HepG2 (cell line): Measurements from ENCODE around the gene PCARE. TPM values are rescaled to one million over a fixed set of nuclear protein-coding genes. Genes with fewer than 3 reads are reported as not detected.

Experiments used
- ATAC-seq: fragments of 200-7000 bp; cut with Tn5 transposase; 3 replicates; pipeline ENCODE4 v1.9.1; 2020; ENCODE audit warnings: mild to moderate bottlenecking, moderate library complexity
- BruUV-seq: library from RNA; stranded (reverse); fragments of 400-500 nt; replicated peaks from 2 replicates; lab custom pipeline; 2021; lab: Mats Ljungman, UMichigan
- CTCF ChIA-PET: fragments of 300-600 bp; formaldehyde crosslinking; extraction: SDS; loops from one replicate; lab custom pipeline; 2021; ENCODE audit warnings: low total read pairs, inconsistent platforms, low intra/inter-chr PET ratio; lab: Yijun Ruan, JAX
- POLR2A ChIA-PET: fragments of 350-600 bp; sonication (Branson Sonifier 250); formaldehyde crosslinking; loops from one replicate; lab custom pipeline; 2020; ENCODE audit warnings: antibody characterized with exemption, inconsistent platforms; lab: Yijun Ruan, JAX
- DNase-seq: peaks from one replicate; pipeline ENCODE4 v3.0.0-alpha.2; 2015; ENCODE audit warnings: low spot score
- FAIRE-seq: peaks from 3 replicates; lab custom pipeline; 2011; peaks lifted over from hg19 to GRCh38; lab: Jason Lieb, UNC
- H2AFZ ChIP-seq: one replicate; pipeline ENCODE4 v1.6.1; 2011; ENCODE audit warnings: low read length, inconsistent platforms
- H3K27ac ChIP-seq: fragments of 300-600 bp; 3 replicates; pipeline ENCODE4 v1.8.0; 2011; ENCODE audit warnings: mixed run types, mild to moderate bottlenecking, mixed read lengths, low read length, inconsistent platforms; ENCODE audit not compliant: insufficient read depth; ENCODE audit errors: extremely low read length
- H3K27me3 ChIP-seq, 2 experiments: fragments of 200-600 bp in 1 of 2; 2 replicates in 1 of 2; 3 replicates in 1 of 2; pipeline versions ENCODE4 v1.6.0 to v1.8.0; 2011; ENCODE audit warnings: low read length in 2 of 2, mild to moderate bottlenecking in 2 of 2, moderate library complexity in 2 of 2, inconsistent platforms in 1 of 2; ENCODE audit not compliant: insufficient read depth in 2 of 2, control insufficient read depth in 1 of 2
- H3K36me3 ChIP-seq, 2 experiments: fragments of 200-600 bp in 1 of 2; replicated peaks in 1 of 2; 2 replicates in 1 of 2; 3 replicates in 1 of 2; pipeline versions ENCODE4 v1.5.1 to v1.8.0; 2011; ENCODE audit warnings: low read length in 2 of 2, inconsistent platforms in 1 of 2; ENCODE audit not compliant: insufficient read depth in 2 of 2, control insufficient read depth in 1 of 2
- H3K4me1 ChIP-seq: 2 replicates; pipeline ENCODE4 v1.5.1; 2012; ENCODE audit warnings: low read length, inconsistent platforms; ENCODE audit not compliant: insufficient read depth
- H3K4me2 ChIP-seq: 2 replicates; pipeline ENCODE4 v1.6.0; 2011; ENCODE audit warnings: low read depth, low read length, inconsistent platforms
- H3K4me3 ChIP-seq, 3 experiments: fragments of 200-600 bp in 1 of 3; sonication (generic), shearing (Covaris generic) in 1 of 3; replicated peaks in 1 of 3; 2 replicates each; pipeline ENCODE4 v1.5.1; 2011 to 2016; ENCODE audit warnings: low read length in 3 of 3, inconsistent platforms in 2 of 3, low read depth in 2 of 3, mild to moderate bottlenecking in 2 of 3, control low read depth in 1 of 3, mixed read lengths in 1 of 3; ENCODE audit not compliant: insufficient read depth in 1 of 3
- H3K79me2 ChIP-seq: one replicate; pipeline ENCODE4 v1.6.1; 2011; ENCODE audit warnings: low read length, inconsistent platforms; ENCODE audit not compliant: insufficient read depth
- H3K9ac ChIP-seq: 2 replicates; pipeline ENCODE4 v1.6.0; 2011; ENCODE audit warnings: mild to moderate bottlenecking, low read depth, low read length, inconsistent platforms; ENCODE audit not compliant: insufficient read depth
- H3K9me3 ChIP-seq: 2 replicates; pipeline ENCODE4 v1.5.1; 2012; ENCODE audit warnings: mild to moderate bottlenecking, low read length
- H4K20me1 ChIP-seq: 2 replicates; pipeline ENCODE4 v1.6.0; 2011; ENCODE audit warnings: inconsistent platforms, mild to moderate bottlenecking, low read length, moderate library complexity; ENCODE audit not compliant: insufficient read depth
- BRD4 ChIP-seq: sonication (generic); formaldehyde crosslinking; IDR thresholded peaks from 2 replicates; pipeline ENCODE4 v1.4.0; 2020; ENCODE audit warnings: missing genetic modification reagents
- ESRRA ChIP-seq: sonication (generic); formaldehyde crosslinking; IDR thresholded peaks from 2 replicates; pipeline ENCODE4 v1.5.1; 2020; ENCODE audit warnings: mild to moderate bottlenecking, low read depth, missing genetic modification reagents
- ETV6 ChIP-seq: sonication (generic); formaldehyde crosslinking; conservative IDR thresholded peaks from 2 replicates; pipeline ENCODE4 v1.4.0; 2020; ENCODE audit warnings: missing genetic modification reagents
- MYC ChIP-seq: sonication (generic); formaldehyde crosslinking; IDR thresholded peaks from 2 replicates; pipeline ENCODE4 v1.9.0; 2021; ENCODE audit warnings: missing genetic modification reagents, borderline replicate concordance
- PAF1 ChIP-seq: IDR thresholded peaks from 2 replicates; pipeline ENCODE4 v1.6.1; 2016; ENCODE audit warnings: missing genetic modification reagents, missing compliant biosample characterization
- PLRG1 ChIP-seq: fragments of 450-650 bp; conservative IDR thresholded peaks from 2 replicates; pipeline ENCODE4 v1.6.1; 2016
- SRSF9 ChIP-seq: fragments of 200-400 bp; formaldehyde crosslinking; IDR thresholded peaks from 2 replicates; pipeline ENCODE4 v1.6.1; 2018; ENCODE audit warnings: borderline replicate concordance, mild to moderate bottlenecking, low read depth, low read length; ENCODE audit not compliant: insufficient read depth, poor library complexity, severe bottlenecking
- SRY ChIP-seq: sonication (generic); formaldehyde crosslinking; IDR thresholded peaks from 2 replicates; pipeline ENCODE4 v1.8.0; 2022; ENCODE audit warnings: mild to moderate bottlenecking, missing genetic modification reagents
- TAF15 ChIP-seq: fragments of 200-400 bp; formaldehyde crosslinking; IDR thresholded peaks from one replicate; pipeline ENCODE4 v1.6.1; 2018; ENCODE audit warnings: mild to moderate bottlenecking, low read depth, low read length; ENCODE audit not compliant: poor library complexity, severe bottlenecking
- ZFP82 ChIP-seq: sonication (generic); formaldehyde crosslinking; IDR thresholded peaks from 2 replicates; pipeline ENCODE4 v1.5.1; 2020; ENCODE audit warnings: mild to moderate bottlenecking, missing genetic modification reagents, borderline replicate concordance
- ZIK1 ChIP-seq: sonication (generic); formaldehyde crosslinking; IDR thresholded peaks from 2 replicates; pipeline ENCODE4 v1.5.0; 2020; ENCODE audit warnings: mild to moderate bottlenecking, low read depth, missing genetic modification reagents, borderline replicate concordance
- ZNF121 ChIP-seq: sonication (generic); formaldehyde crosslinking; IDR thresholded peaks from 2 replicates; pipeline ENCODE4 v1.5.0; 2020; ENCODE audit warnings: mild to moderate bottlenecking, missing genetic modification reagents
- ZNF234 ChIP-seq: sonication (generic); formaldehyde crosslinking; conservative IDR thresholded peaks from 2 replicates; pipeline ENCODE4 v1.5.1; 2020; ENCODE audit warnings: mild to moderate bottlenecking, missing genetic modification reagents
- ZNF235 ChIP-seq: sonication (generic); formaldehyde crosslinking; IDR thresholded peaks from 2 replicates; pipeline ENCODE4 v1.8.1; 2023; ENCODE audit warnings: mild to moderate bottlenecking, missing genetic modification reagents, borderline replicate concordance
- WGBS: methylation state at CpG from one replicate; pipeline ENCODE4 v1.1.6; 2017; ENCODE audit warnings: low lambda C conversion rate; 5-methylcytosine and 5-hydroxymethylcytosine counted together
- in situ Hi-C: cut with HindIII; loops from 2 replicates; pipeline ENCODE4 v1.10.0; 2017; ENCODE audit warnings: low pct_unique_long_range_greater_than_20kb; ENCODE audit not compliant: extremely low pct_ligation_motif_present
- intact Hi-C: fragments of 100-400 bp; cut with micrococcal nuclease; formaldehyde crosslinking; loops from one replicate; pipeline ENCODE4 v1.10.0; 2022; ENCODE audit not compliant: unreplicated experiment
- polyA plus RNA-seq, 8 experiments: library from polyadenylated mRNA; depleted of rRNA in 3 of 8; stranded (reverse) in 7 of 8; unstranded in 1 of 8; fragments of >200 nt; fragmentation: Illumina TruSeq in 4 of 8; extraction: Trizol in 4 of 8; gene quantifications; 2 replicates each; pipeline versions ENCODE4 v1.2.1 to v1.2.3, GENCODE V29; 2011 to 2016; ENCODE audit warnings: low read depth in 4 of 8, missing spikeins in 1 of 8, mixed read lengths in 1 of 8; ENCODE audit not compliant: insufficient read depth in 1 of 8
- total RNA-seq, 5 experiments: library from RNA; depleted of rRNA; stranded (reverse); fragments of >200 nt; fragmentation: Illumina TruSeq; extraction: Trizol; gene quantifications; 2 replicates each; pipeline ENCODE4 v1.2.3, GENCODE V29; 2016; ENCODE audit warnings: low read depth in 1 of 5
- TF ChIP-seq, protein P1 (sequence below): sonication (generic); formaldehyde crosslinking; IDR thresholded peaks from 2 replicates; pipeline ENCODE4 v1.4.0; 2020; ENCODE audit warnings: missing genetic modification reagents
- TF ChIP-seq, protein P2 (sequence below): IDR thresholded peaks from 2 replicates; pipeline ENCODE4 v1.6.1; 2016; ENCODE audit warnings: missing compliant biosample characterization, missing genetic modification reagents, borderline replicate concordance
- TF ChIP-seq, protein P3 (sequence below): sonication (generic); formaldehyde crosslinking; IDR thresholded peaks from 2 replicates; pipeline ENCODE4 v1.8.0; 2023; ENCODE audit warnings: mild to moderate bottlenecking, missing genetic modification reagents
- TF ChIP-seq, protein P4 (sequence below): fragments of 450-650 bp; IDR thresholded peaks from 2 replicates; pipeline ENCODE4 v1.6.1; 2016
- TF ChIP-seq, protein P5 (sequence below): sonication (generic); formaldehyde crosslinking; IDR thresholded peaks from 2 replicates; pipeline ENCODE4 v1.4.0; 2020; ENCODE audit warnings: missing genetic modification reagents

Gene PCARE
- total and polyA plus RNA-seq, 2 of the 13 experiments (the other 11 are each of a cell fraction or from before 2014, with no cell fraction given), result not detected

DNA sequence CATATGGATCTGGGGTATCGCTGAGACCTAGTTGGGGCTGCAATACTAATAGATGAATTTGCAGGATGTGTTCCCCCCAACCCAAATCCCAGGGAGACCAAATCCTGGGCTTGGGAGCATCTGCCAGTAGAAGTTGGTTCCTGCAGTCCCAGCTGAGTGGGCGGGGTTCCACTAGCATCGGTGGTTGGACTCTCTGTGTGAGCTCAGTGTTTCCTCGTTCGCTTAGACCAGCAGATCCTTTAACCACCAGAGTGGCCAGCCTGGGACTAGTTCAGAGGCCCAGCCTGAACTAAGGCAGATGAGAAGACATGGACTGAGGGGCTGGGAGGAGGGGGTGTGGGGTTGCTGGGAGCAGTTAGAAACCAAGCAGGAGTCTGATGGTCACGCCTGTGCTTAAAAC is 40.7 kb downstream of the PCARE start:
- no peak for DNase-seq
- ATAC-seq, result no peak
- intact Hi-C loops, result no loop called here
- Histone ChIP-seq H3K36me3 (no peaks in the 10 kb centered on the region), H3K4me3 (no peak overlapping the region), H2AFZ (no peak overlapping the region), H3K4me1 (no peaks in the 10 kb centered on the region), H3K27me3 (peaks cover 2 to 10% of the 10 kb centered on the region in 2 experiments; a peak in 2 of 5 replicates), H3K9me3 (no peaks in the 10 kb centered on the region), H3K4me2 (no peak overlapping the region), H3K9ac (no peak overlapping the region), H3K27ac (no peak overlapping the region), H4K20me1 (no peaks in the 10 kb centered on the region), H3K79me2 (no peaks in the 10 kb centered on the region)
- 7% methylated on average over 3 of the region's 6 CpGs for WGBS
- POLR2A ChIA-PET, result no interaction called here
- in situ Hi-C loops, result no loop called here
- no TSS peak for BruUV-seq
- FAIRE-seq, result no peak
- CTCF ChIA-PET, result no interaction called here
- TF ChIP-seq, protein P1, sequence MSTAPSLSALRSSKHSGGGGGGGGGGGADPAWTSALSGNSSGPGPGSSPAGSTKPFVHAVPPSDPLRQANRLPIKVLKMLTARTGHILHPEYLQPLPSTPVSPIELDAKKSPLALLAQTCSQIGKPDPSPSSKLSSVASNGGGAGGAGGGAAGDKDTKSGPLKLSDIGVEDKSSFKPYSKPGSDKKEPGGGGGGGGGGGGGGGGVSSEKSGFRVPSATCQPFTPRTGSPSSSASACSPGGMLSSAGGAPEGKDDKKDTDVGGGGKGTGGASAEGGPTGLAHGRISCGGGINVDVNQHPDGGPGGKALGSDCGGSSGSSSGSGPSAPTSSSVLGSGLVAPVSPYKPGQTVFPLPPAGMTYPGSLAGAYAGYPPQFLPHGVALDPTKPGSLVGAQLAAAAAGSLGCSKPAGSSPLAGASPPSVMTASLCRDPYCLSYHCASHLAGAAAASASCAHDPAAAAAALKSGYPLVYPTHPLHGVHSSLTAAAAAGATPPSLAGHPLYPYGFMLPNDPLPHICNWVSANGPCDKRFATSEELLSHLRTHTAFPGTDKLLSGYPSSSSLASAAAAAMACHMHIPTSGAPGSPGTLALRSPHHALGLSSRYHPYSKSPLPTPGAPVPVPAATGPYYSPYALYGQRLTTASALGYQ, result no peak
- TF ChIP-seq MYC (CRISPR knock-in tag) (no peak), ETV6 (CRISPR knock-in tag) (no peak), SRY (CRISPR knock-in tag) (no peak), ZNF234 (no peak), PLRG1 (no peak), SRSF9 (no peak), PAF1 (CRISPR knock-in tag) (no peak), TAF15 (no peak), ZIK1 (no peak), ZFP82 (CRISPR knock-in tag) (no peak), BRD4 (CRISPR knock-in tag) (no peak), ESRRA (CRISPR knock-in tag) (no peak), ZNF121 (CRISPR knock-in tag) (no peak), ZNF235 (no peak)
- TF ChIP-seq, protein P2, sequence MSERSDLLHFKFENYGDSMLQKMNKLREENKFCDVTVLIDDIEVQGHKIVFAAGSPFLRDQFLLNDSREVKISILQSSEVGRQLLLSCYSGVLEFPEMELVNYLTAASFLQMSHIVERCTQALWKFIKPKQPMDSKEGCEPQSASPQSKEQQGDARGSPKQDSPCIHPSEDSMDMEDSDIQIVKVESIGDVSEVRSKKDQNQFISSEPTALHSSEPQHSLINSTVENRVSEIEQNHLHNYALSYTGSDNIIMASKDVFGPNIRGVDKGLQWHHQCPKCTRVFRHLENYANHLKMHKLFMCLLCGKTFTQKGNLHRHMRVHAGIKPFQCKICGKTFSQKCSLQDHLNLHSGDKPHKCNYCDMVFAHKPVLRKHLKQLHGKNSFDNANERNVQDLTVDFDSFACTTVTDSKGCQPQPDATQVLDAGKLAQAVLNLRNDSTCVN (CRISPR knock-in tag), result no peak
- TF ChIP-seq, protein P3, sequence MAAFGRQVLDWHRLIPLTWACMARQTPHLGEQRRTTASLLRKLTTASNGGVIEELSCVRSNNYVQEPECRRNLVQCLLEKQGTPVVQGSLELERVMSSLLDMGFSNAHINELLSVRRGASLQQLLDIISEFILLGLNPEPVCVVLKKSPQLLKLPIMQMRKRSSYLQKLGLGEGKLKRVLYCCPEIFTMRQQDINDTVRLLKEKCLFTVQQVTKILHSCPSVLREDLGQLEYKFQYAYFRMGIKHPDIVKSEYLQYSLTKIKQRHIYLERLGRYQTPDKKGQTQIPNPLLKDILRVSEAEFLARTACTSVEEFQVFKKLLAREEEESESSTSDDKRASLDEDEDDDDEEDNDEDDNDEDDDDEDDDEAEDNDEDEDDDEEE (CRISPR knock-in tag), result no peak
- TF ChIP-seq, protein P4, sequence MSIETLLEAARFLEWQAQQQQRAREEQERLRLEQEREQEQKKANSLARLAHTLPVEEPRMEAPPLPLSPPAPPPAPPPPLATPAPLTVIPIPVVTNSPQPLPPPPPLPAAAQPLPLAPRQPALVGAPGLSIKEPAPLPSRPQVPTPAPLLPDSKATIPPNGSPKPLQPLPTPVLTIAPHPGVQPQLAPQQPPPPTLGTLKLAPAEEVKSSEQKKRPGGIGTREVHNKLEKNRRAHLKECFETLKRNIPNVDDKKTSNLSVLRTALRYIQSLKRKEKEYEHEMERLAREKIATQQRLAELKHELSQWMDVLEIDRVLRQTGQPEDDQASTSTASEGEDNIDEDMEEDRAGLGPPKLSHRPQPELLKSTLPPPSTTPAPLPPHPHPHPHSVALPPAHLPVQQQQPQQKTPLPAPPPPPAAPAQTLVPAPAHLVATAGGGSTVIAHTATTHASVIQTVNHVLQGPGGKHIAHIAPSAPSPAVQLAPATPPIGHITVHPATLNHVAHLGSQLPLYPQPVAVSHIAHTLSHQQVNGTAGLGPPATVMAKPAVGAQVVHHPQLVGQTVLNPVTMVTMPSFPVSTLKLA, result no peak
- TF ChIP-seq, protein P5, sequence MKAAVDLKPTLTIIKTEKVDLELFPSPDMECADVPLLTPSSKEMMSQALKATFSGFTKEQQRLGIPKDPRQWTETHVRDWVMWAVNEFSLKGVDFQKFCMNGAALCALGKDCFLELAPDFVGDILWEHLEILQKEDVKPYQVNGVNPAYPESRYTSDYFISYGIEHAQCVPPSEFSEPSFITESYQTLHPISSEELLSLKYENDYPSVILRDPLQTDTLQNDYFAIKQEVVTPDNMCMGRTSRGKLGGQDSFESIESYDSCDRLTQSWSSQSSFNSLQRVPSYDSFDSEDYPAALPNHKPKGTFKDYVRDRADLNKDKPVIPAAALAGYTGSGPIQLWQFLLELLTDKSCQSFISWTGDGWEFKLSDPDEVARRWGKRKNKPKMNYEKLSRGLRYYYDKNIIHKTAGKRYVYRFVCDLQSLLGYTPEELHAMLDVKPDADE (CRISPR knock-in tag), result no peak
